HepG2 (cell line): Measurements from ENCODE around the gene FALEC. TPM values are rescaled to one million over a fixed set of nuclear protein-coding genes. Genes with fewer than 3 reads are reported as not detected.

Source experiments
- CBX2 ChIP-seq, 2 experiments: fragments of 200-600 bp in 1 of 2; sonication (generic); formaldehyde crosslinking in 1 of 2; IDR thresholded peaks; 2 replicates each; pipeline versions ENCODE4 v1.7.0 to v1.8.1; 2018 to 2022; ENCODE audit warnings: low read depth in 2 of 2, low read length in 1 of 2, mild to moderate bottlenecking in 1 of 2, missing genetic modification reagents in 1 of 2
- DNMT1 ChIP-seq: sonication (generic); formaldehyde crosslinking; IDR thresholded peaks from 2 replicates; pipeline ENCODE4 v1.5.1; 2020; ENCODE audit warnings: mild to moderate bottlenecking, missing genetic modification reagents
- FOSL2 ChIP-seq: sonication (generic); formaldehyde crosslinking; IDR thresholded peaks from 2 replicates; pipeline ENCODE4 v1.4.0; 2020; ENCODE audit warnings: missing genetic modification reagents
- HOXA5 ChIP-seq: sonication (generic); formaldehyde crosslinking; IDR thresholded peaks from 2 replicates; pipeline ENCODE4 v1.4.0; 2020; ENCODE audit warnings: missing genetic modification reagents
- KIAA2018 ChIP-seq: sonication (generic); formaldehyde crosslinking; IDR thresholded peaks from 2 replicates; pipeline ENCODE4 v1.5.0; 2020; ENCODE audit warnings: mild to moderate bottlenecking, missing genetic modification reagents, borderline replicate concordance
- MYPOP ChIP-seq: sonication (generic); formaldehyde crosslinking; IDR thresholded peaks from 2 replicates; pipeline ENCODE4 v1.8.1; 2023; ENCODE audit warnings: mild to moderate bottlenecking, moderate library complexity, missing genetic modification reagents
- SNAPC4 ChIP-seq: sonication (generic); formaldehyde crosslinking; IDR thresholded peaks from 2 replicates; pipeline ENCODE4 v1.4.0; 2020; ENCODE audit warnings: mild to moderate bottlenecking, missing genetic modification reagents
- SOX6 ChIP-seq, 2 experiments: fragments of 450-650 bp in 1 of 2; sonication (generic) in 1 of 2; formaldehyde crosslinking in 1 of 2; IDR thresholded peaks; 2 replicates each; pipeline versions ENCODE4 v1.4.0 to v1.6.1; 2017 to 2020; ENCODE audit warnings: antibody characterized with exemption in 1 of 2, mild to moderate bottlenecking in 1 of 2, missing genetic modification reagents in 1 of 2
- SRSF1 ChIP-seq: fragments of 200-400 bp; formaldehyde crosslinking; optimal IDR thresholded peaks from 2 replicates; pipeline ENCODE3; 2017; ENCODE audit warnings: mild to moderate bottlenecking, low read depth, low read length, moderate library complexity
- THAP7 ChIP-seq: sonication (generic); formaldehyde crosslinking; IDR thresholded peaks from 2 replicates; pipeline ENCODE4 v1.8.1; 2023; ENCODE audit warnings: mild to moderate bottlenecking, missing genetic modification reagents
- ZFY ChIP-seq: sonication (generic); formaldehyde crosslinking; IDR thresholded peaks from 2 replicates; pipeline ENCODE4 v1.4.0; 2020; ENCODE audit warnings: missing genetic modification reagents
- ZNF354B ChIP-seq: sonication (generic); formaldehyde crosslinking; IDR thresholded peaks from 2 replicates; pipeline ENCODE4 v1.8.0; 2022; ENCODE audit warnings: mild to moderate bottlenecking, missing genetic modification reagents
- ZNF552 ChIP-seq: sonication (generic); formaldehyde crosslinking; IDR thresholded peaks from 2 replicates; pipeline ENCODE4 v1.9.0; 2022; ENCODE audit warnings: missing genetic modification reagents, mild to moderate bottlenecking, borderline replicate concordance
- ZNF556 ChIP-seq: sonication (generic); formaldehyde crosslinking; IDR thresholded peaks from 2 replicates; pipeline ENCODE4 v1.4.0; 2020; ENCODE audit warnings: mild to moderate bottlenecking, missing genetic modification reagents, borderline replicate concordance
- polyA plus RNA-seq, 8 experiments: library from polyadenylated mRNA; depleted of rRNA in 3 of 8; stranded (reverse) in 7 of 8; unstranded in 1 of 8; fragments of >200 nt; fragmentation: Illumina TruSeq in 4 of 8; extraction: Trizol in 4 of 8; gene quantifications; 2 replicates each; pipeline versions ENCODE4 v1.2.1 to v1.2.3, GENCODE V29; 2011 to 2016; ENCODE audit warnings: low read depth in 4 of 8, missing spikeins in 1 of 8, mixed read lengths in 1 of 8; ENCODE audit not compliant: insufficient read depth in 1 of 8
- total RNA-seq, 5 experiments: library from RNA; depleted of rRNA; stranded (reverse); fragments of >200 nt; fragmentation: Illumina TruSeq; extraction: Trizol; gene quantifications; 2 replicates each; pipeline ENCODE4 v1.2.3, GENCODE V29; 2016; ENCODE audit warnings: low read depth in 1 of 5

The FALEC gene
- total and polyA plus RNA-seq, 2 of the 13 experiments (the other 11 are each of a cell fraction or from before 2014, with no cell fraction given), result 0.33 to 0.71 TPM

GRCh38 chr1:150561974-150562445 lies 46.5 kb downstream of the FALEC start (continued):
- TF ChIP-seq SRSF1 (peak; percentile 38), THAP7 (CRISPR knock-in tag) (no peak), DNMT1 (no peak), CBX2 (IDR thresholded peaks at IDR 0.05; ENCODE audit: low read depth, low read length) (no peak), CBX2 (CRISPR knock-in tag; IDR thresholded peaks at IDR 0.05; ENCODE audit: low read depth) (no peak), KIAA2018 (CRISPR knock-in tag) (no peak), MYPOP (CRISPR knock-in tag) (peak; percentile 23; the same call in 1 of the 2 replicates), ZFY (CRISPR knock-in tag) (no peak), SOX6 (IDR thresholded peaks at IDR 0.05) (no peak), SOX6 (CRISPR knock-in tag; IDR thresholded peaks at IDR 0.05) (0 out of 2 replicates have a peak, but pooled peaks have one; percentile 46), SNAPC4 (0 out of 2 replicates have a peak, but pooled peaks have one; percentile 4), ZNF552 (no peak), ZNF354B (CRISPR knock-in tag) (no peak), ZNF556 (CRISPR knock-in tag) (no peak), FOSL2 (CRISPR knock-in tag) (peak; percentile 79), HOXA5 (CRISPR knock-in tag) (no peak)
